IPS-11a (cell line): ENCODE measurements around the gene PPP4R3B.

Experiments used
- H3K4me3 ChIP-seq: one replicate; pipeline ENCODE4 v1.5.1; 2013; ENCODE audit warnings: low read depth, low read length, control low read depth

Gene PPP4R3B

DNA sequence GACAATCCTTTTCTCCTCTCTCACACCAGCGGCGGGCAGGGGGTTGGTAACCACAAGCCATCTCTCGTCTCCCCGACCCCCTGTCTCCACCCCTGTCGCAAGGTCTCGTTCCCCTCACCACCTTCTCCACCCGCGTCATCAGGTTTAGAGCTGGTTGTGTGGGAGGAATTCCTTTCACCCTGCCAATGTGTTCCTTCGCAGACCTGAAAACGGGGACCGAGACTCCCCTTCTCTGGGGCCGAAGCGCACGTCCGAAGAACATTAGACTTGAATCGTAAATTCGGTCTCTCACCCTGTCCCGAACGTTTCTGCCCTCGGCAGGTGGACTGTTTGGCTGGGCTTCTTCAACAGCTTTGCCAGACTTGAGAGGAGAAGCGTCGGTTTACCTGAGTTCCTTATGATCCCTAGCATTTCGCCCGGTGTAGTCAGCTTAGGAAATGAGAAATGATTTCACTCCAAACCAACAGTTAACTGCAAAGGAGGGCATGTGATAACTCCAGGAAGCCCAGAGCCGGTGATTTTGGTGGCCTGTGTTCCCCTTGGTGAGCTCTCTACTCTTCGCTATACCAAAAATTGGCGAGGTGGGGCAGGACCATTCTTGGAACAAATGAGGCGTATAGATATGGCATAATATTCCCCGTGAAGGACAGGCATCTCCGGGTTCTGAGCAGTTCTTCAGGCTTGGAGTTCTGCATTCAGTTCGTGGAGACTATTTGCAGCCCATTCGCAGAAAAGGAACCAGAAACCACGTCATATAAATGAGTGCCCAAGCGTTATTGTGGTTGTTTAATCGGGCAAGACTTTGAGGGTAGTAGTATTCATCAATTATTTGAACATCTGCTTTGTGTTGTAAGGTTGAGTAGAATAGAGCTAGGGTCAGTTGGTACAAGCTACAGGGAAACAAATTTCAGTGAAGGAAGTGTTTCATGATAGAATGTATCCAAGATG, 97.2 kb downstream of the PPP4R3B start:
- peak overlapping the region; percentile 82 for H3K4me3 ChIP-seq

DNA sequence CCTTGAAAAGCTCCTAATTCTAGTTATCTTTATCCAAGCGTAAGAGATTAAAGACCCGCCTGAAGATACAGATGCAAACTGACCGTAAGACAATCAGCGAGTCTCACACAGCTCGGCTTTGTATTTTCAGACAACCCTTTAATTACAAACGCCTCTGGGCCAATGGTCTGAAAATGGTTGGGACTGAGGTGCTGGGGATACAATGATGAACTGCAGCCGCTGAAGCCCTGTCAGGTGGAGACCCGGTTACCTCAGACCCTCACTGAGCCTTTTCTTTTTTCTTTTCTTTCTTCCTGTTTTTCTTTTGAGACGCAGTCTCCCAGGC, 98.6 kb downstream of the PPP4R3B start:
- H3K4me3 ChIP-seq: peak overlapping the region; percentile 82

DNA sequence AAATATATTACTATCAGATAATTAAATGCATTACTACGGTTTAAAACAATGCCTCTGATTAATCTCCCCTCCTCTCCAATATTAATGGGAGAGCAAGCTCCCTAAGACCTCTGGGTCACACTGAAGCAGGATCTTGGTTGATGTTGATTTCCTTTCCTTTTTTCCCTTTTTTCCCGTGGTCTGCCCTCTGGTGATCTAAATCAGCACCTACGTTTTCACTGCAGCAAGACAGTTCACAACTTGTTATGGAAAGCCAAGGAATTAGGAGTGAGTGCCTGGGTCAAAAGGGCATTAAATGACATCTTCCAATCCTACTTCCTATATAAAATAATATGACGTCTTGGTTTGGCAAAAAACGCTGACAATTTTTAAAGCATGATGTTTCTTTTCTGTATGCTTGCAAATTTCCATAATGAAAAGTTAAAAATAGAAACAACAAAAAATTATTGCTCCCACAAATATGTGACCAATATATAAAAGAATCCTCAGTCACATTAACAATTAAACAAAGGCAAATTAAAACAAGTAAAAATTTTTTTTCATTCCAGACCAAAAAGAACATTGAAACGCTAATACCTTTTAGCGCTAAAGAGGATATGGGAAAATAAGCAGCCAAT, 105.8 kb downstream of the PPP4R3B start:
- no peak overlapping the region for H3K4me3 ChIP-seq

DNA sequence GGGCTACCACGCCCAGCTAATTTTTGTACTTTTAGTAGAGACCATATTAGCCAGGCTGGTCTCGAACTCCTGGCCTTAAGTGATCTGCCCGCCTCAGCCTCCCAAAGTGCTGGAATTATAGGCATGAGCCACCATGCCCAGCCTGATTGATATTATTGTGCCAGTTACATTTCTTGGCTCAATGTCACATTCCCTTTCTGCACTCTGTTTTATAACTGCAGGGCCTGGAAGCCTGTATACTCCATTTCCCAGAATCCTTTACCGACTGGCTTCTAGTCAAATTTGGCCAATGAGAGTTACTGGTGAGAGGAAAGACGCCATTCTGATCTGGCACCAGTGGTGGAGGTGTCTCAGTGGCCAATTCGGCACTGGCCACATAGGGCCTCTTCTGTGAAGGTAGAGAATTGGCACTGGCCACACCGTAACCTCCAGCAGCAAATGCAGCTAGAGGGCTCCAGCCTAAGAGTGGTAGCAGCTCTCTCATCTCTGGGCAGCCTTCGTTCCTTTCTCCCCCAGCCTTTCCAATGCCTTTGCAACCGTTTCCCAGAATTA, 114.8 kb downstream of the PPP4R3B start:
- no peak overlapping the region for H3K4me3 ChIP-seq

DNA sequence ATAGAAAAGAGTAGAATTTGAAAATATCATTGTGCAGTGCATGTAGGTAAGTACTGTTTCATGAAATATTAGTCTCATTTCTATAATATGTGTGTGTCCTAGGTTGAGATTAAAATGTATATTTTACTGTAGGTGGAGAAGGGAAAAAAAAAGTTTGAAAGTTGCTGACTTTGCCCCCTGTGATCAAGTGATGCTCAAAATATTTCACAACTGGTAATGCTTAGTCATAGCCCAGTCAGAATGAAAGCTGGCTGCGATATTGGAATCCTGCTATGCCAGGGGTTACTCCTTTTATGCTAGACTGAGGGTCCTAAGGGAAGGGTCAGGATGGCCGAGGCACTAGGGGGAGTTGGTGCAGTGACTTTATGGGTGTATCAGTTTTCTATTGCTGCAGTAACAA, 117.4 kb downstream of the PPP4R3B start:
- H3K4me3 ChIP-seq: no peak overlapping the region

DNA sequence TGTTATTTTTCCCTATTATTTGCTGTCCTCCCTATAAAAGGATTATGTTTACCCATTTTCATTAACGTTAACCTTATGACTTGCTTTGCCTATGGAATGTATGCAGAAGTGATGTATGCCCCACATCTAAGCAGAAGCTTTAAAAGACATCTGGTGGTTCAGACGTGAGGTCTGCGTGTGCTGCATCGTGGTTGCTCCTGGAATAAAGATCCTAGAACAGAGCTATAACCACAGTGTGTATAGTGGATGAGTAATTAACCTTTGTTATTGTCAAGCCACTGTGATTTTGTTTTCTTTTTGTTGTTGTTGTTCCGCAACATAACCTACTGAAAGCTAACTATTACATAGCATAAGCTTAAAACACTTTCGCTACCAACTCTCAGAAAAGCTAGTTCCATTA, 118.8 kb downstream of the PPP4R3B start:
- no peak overlapping the region for H3K4me3 ChIP-seq
